8988T (cell line): ENCODE data around the gene PELO.
"Not testable (repeated sequence)": the region's sequence is repeated elsewhere in the genome, so short reads cannot be mapped to it uniquely, and the experiment has no call there.

Experiments
- DNase-seq: peaks from one replicate; pipeline ENCODE4 v3.0.0; 2011

The PELO gene

GRCh38 chr5:52802272-52802973, 14.7 kb downstream of the PELO start:
- DNase-seq: no peak

- no peak for DNase-seq
Observed at GRCh38 chr5:52802974-52803336, 15.2 kb downstream of the PELO start.

GRCh38 chr5:52804387-52804791, 16.7 kb downstream of the PELO start:
- DNase-seq: no peak

GRCh38 chr5:52804981-52805380, 17.3 kb downstream of the PELO start:
- DNase-seq: no peak

GRCh38 chr5:52805615-52806014, 17.9 kb downstream of the PELO start:
- no peak for DNase-seq

GRCh38 chr5:52807037-52807436, 19.3 kb downstream of the PELO start:
- no peak for DNase-seq

GRCh38 chr5:52807723-52808122, 20.0 kb downstream of the PELO start:
- DNase-seq: no peak

GRCh38 chr5:52808316-52808901, 20.7 kb downstream of the PELO start:
- no peak for DNase-seq

GRCh38 chr5:52809884-52810283, 22.2 kb downstream of the PELO start:
- no peak for DNase-seq

GRCh38 chr5:52810426-52810825, 22.7 kb downstream of the PELO start:
- DNase-seq: no peak

GRCh38 chr5:52811067-52811749, 23.5 kb downstream of the PELO start:
- DNase-seq: no peak

GRCh38 chr5:52814352-52815148, 26.8 kb downstream of the PELO start:
- DNase-seq: no peak

- no peak for DNase-seq
Observed at GRCh38 chr5:52817818-52818217, 30.1 kb downstream of the PELO start.

- no peak for DNase-seq
Observed at GRCh38 chr5:52818360-52818759, 30.6 kb downstream of the PELO start.

GRCh38 chr5:52818807-52819206, 31.1 kb downstream of the PELO start:
- not testable (repeated sequence) for DNase-seq

- DNase-seq: no peak
Observed at GRCh38 chr5:52821901-52822300, 34.2 kb downstream of the PELO start.

- DNase-seq: no peak
Observed at GRCh38 chr5:52822437-52822836, 34.7 kb downstream of the PELO start.

- no peak for DNase-seq
Observed at GRCh38 chr5:52824827-52825226, 37.1 kb downstream of the PELO start.

- DNase-seq: no peak
Observed at GRCh38 chr5:52825826-52826225, 38.1 kb downstream of the PELO start.

GRCh38 chr5:52827815-52828214, 40.1 kb downstream of the PELO start:
- DNase-seq: no peak

- DNase-seq: no peak
Observed at GRCh38 chr5:52829664-52830063, 41.9 kb downstream of the PELO start.

- DNase-seq: no peak
Observed at GRCh38 chr5:52830650-52831049, 42.9 kb downstream of the PELO start.

- DNase-seq: no peak
Observed at GRCh38 chr5:52831786-52832511, 44.2 kb downstream of the PELO start.
